Muscle of back (tissue), 11 donors: ENCODE results near the gene OR51I2. TPM values are rescaled to one million over a fixed set of nuclear protein-coding genes. Genes with fewer than 3 reads are reported as not detected.

ENCODE experiments used
- DNase-seq, 3 donors: peaks; one replicate each; pipeline versions ENCODE4 v3.0.0 to v3.0.0-alpha.2; 2013
- polyA plus RNA-seq, 10 donors: library from polyadenylated mRNA; unstranded; fragments of 120-200 nt; gene quantifications; one replicate each; pipeline ENCODE4 v1.2.1, GENCODE V29; 2013; ENCODE audit not compliant: insufficient read length in 10 of 10

The OR51I2 gene
- polyA plus RNA-seq, 10 donors, result not detected

GRCh38 chr11:5505363-5506048 lies 56.4 kb downstream of the OR51I2 start:
- DNase-seq, result no peak

Other genes with a start within 250 kb of the OR51I2 start
- gene OR51V1, start 248.6 kb upstream of the OR51I2 start, polyA plus RNA-seq, result not detected
- gene HBB, start 222.3 kb upstream of the OR51I2 start, polyA plus RNA-seq, result 1,000 to 10,000 TPM in 3 of 10 donors, 100 to 1,000 TPM in 7; 173 to 2,168 (median 503) TPM
- gene HBD, start 214.8 kb upstream of the OR51I2 start, polyA plus RNA-seq, result 1 to 10 TPM in 3 of 10 donors, under 1 TPM in 4, not detected in 3; 0.25 to 1.9 (median 0.86) TPM
- 1,000 to 10,000 TPM in 2 of 10 donors, 10 to 100 TPM in 4, 1 to 10 TPM in 4; 3.6 to 4,554 (median 26.1) TPM for gene HBG1, start 199.5 kb upstream of the OR51I2 start, polyA plus RNA-seq
- gene HBG2, start 194.5 kb upstream of the OR51I2 start, polyA plus RNA-seq, result over 10,000 TPM in 4 of 10 donors, 1,000 to 10,000 TPM in 6; 2,782 to 38,425 (median 6,490) TPM
- gene HBE1, start 179.4 kb upstream of the OR51I2 start, polyA plus RNA-seq, result 100 to 1,000 TPM in 1 of 10 donors, 10 to 100 TPM in 6, 1 to 10 TPM in 3; 6.6 to 110 (median 23.6) TPM
- not detected for gene OR51B4, start 147.4 kb upstream of the OR51I2 start, polyA plus RNA-seq
- not detected for gene OR51B2, start 125.0 kb upstream of the OR51I2 start, polyA plus RNA-seq
- under 1 TPM in 1 of 10 donors, not detected in 9; 0.15 TPM for gene OR51B5, start 105.8 kb upstream of the OR51I2 start, polyA plus RNA-seq
- not detected for gene OR51B6, start 97.8 kb upstream of the OR51I2 start, polyA plus RNA-seq
- gene OR51M1, start 65.5 kb upstream of the OR51I2 start, polyA plus RNA-seq, result not detected
- not detected for gene OR51Q1, start 27.2 kb upstream of the OR51I2 start, polyA plus RNA-seq
- gene OR51I1, start 7.8 kb upstream of the OR51I2 start, polyA plus RNA-seq, result not detected
- not detected for gene OR52D1, start 39.4 kb downstream of the OR51I2 start, polyA plus RNA-seq
- gene UBQLN3, start 60.6 kb downstream of the OR51I2 start, polyA plus RNA-seq, result not detected
- under 1 TPM; 0.05 to 0.53 (median 0.19) TPM for gene UBQLNL, start 67.4 kb downstream of the OR51I2 start, polyA plus RNA-seq
- gene OR52H1, start 99.2 kb downstream of the OR51I2 start, polyA plus RNA-seq, result not detected
- not detected for gene OR52B6, start 131.6 kb downstream of the OR51I2 start, polyA plus RNA-seq
- gene TRIM6, start 147.3 kb downstream of the OR51I2 start, polyA plus RNA-seq, result 1 to 10 TPM; 1.0 to 2.3 (median 1.6) TPM
- gene TRIM34, start 175.7 kb downstream of the OR51I2 start, polyA plus RNA-seq, result 1 to 10 TPM; 3.9 to 6.8 (median 4.7) TPM
- 10 to 100 TPM in 9 of 10 donors, 1 to 10 TPM in 1; 9.9 to 17.8 (median 13.6) TPM for gene TRIM5, start 235.8 kb downstream of the OR51I2 start, polyA plus RNA-seq
- gene TRIM22, start 240.5 kb downstream of the OR51I2 start, polyA plus RNA-seq, result 10 to 100 TPM in 6 of 10 donors, 1 to 10 TPM in 4; 4.5 to 16.0 (median 10.6) TPM